GM12878 (cell line): ENCODE results near the gene CCL19.

Experiments used
- BRCA1 ChIP-seq: IDR thresholded peaks from 2 replicates; pipeline ENCODE4 v1.6.1; 2011; ENCODE audit warnings: low read depth, low read length, improper control_type of control experiment
- SMC3 ChIP-seq: IDR thresholded peaks from 2 replicates; pipeline ENCODE4 v1.6.1; 2011; ENCODE audit warnings: low read length, improper control_type of control experiment, borderline replicate concordance
- ZNF217 ChIP-seq: fragments of 450-650 bp; IDR thresholded peaks from 2 replicates; pipeline ENCODE4 v1.6.1; 2017; ENCODE audit warnings: antibody characterized with exemption, mild to moderate bottlenecking
- TF ChIP-seq, protein P1 (sequence below), 3 experiments: IDR thresholded peaks in 2 of 3; conservative IDR thresholded peaks in 1 of 3; 2 replicates each; pipeline ENCODE4 v1.5.1; 2011; ENCODE audit warnings: low read depth in 3 of 3, low read length in 3 of 3, mild to moderate bottlenecking in 3 of 3, control low read depth in 2 of 3, moderate library complexity in 2 of 3, inconsistent platforms in 1 of 3, mixed read lengths in 1 of 3; ENCODE audit not compliant: control insufficient read depth in 2 of 3, insufficient read depth in 1 of 3; ENCODE audit errors: extremely low read depth in 1 of 3

- no peak for TF ChIP-seq SMC3
- TF ChIP-seq, protein P1, sequence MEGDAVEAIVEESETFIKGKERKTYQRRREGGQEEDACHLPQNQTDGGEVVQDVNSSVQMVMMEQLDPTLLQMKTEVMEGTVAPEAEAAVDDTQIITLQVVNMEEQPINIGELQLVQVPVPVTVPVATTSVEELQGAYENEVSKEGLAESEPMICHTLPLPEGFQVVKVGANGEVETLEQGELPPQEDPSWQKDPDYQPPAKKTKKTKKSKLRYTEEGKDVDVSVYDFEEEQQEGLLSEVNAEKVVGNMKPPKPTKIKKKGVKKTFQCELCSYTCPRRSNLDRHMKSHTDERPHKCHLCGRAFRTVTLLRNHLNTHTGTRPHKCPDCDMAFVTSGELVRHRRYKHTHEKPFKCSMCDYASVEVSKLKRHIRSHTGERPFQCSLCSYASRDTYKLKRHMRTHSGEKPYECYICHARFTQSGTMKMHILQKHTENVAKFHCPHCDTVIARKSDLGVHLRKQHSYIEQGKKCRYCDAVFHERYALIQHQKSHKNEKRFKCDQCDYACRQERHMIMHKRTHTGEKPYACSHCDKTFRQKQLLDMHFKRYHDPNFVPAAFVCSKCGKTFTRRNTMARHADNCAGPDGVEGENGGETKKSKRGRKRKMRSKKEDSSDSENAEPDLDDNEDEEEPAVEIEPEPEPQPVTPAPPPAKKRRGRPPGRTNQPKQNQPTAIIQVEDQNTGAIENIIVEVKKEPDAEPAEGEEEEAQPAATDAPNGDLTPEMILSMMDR (IDR thresholded peaks at IDR 0.05 in 2 of 3, conservative IDR thresholded peaks at IDR 0.05 in 1 of 3; ENCODE audit: control insufficient read depth in 2 of 3, extremely low read depth in 1 of 3, insufficient read depth in 1 of 3, low read depth in 3 of 3, low read length in 3 of 3): no peak
- TF ChIP-seq BRCA1: no peak
- no peak for TF ChIP-seq ZNF217
Measured at GRCh38 chr9:34652602-34653000, 38.5 kb downstream of the CCL19 start.
